ENCODE data around the gene PLXDC1.

DNA sequence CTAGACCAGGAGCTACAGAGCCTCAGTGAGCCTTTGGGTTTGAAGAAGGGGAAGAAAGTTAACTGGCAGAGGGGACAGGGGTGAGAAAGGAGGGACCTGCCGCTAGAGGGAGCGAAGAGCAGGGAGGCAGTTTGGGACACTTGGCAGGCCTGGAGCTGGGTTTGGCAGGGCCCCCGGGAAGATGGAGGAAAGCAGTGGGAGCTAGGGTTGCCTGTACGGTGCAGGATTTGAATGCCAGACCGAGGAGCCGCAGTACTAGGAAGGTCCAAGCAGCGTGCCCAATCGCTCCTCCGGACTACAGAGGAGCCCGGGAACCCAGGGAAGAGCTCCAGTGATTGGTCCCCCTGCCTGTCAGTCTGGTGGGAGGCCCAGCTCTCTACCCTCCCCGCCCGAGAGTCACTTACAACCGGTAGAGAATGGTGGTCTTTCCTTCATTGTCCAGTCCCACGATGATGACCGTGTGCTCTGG is 13.3 kb upstream of the PLXDC1 start:
- no peak for TF ChIP-seq ARNTL (CRISPR knock-in tag; IDR thresholded peaks at IDR 0.05; ENCODE audit: borderline replicate concordance, low read depth)
- no peak for TF ChIP-seq RARB (CRISPR knock-in tag; IDR thresholded peaks at IDR 0.05)

Data from SK-N-SH treated with all-trans-retinoic acid at 6 μM for 48 hours (cell line).